Common myeloid progenitor, CD34-positive (primary cell): ENCODE measurements around the gene GPR17.

ENCODE experiments used
- CTCF ChIA-PET: fragments of 350-600 bp; sonication (Branson Sonifier 250); formaldehyde crosslinking; loops from one replicate; lab custom pipeline; 2021; ENCODE audit warnings: antibody characterized with exemption; lab: Charles Lee
- POLR2A ChIA-PET: fragments of 350-600 bp; sonication (Branson Sonifier 250); formaldehyde crosslinking; loops from one replicate; lab custom pipeline; 2021; ENCODE audit warnings: antibody characterized with exemption; lab: Charles Lee
- DNase-seq, 3 donors: peaks; one replicate each; pipeline versions ENCODE4 v3.0.0 to v3.0.0-alpha.2; 2013
- H3K27ac ChIP-seq, 2 experiments: 1 replicate in 1 of 2; 2 replicates in 1 of 2; pipeline ENCODE4 v1.7.0; 2013; ENCODE audit warnings: inconsistent platforms in 2 of 2, low read length in 2 of 2, mild to moderate bottlenecking in 2 of 2, low read depth in 1 of 2, moderate library complexity in 1 of 2; ENCODE audit not compliant: severe bottlenecking in 2 of 2, insufficient read depth in 1 of 2, poor library complexity in 1 of 2
- H3K27me3 ChIP-seq, 5 experiments: replicated peaks in 2 of 5; 1 replicate in 3 of 5; 2 replicates in 2 of 5; pipeline versions ENCODE4 v1.6.1 to v1.7.0; 2013; ENCODE audit warnings: low read length in 4 of 5, mild to moderate bottlenecking in 2 of 5, moderate library complexity in 2 of 5, inconsistent platforms in 1 of 5; ENCODE audit not compliant: insufficient read depth in 5 of 5, control insufficient read depth in 4 of 5
- H3K36me3 ChIP-seq, 4 experiments: 1 replicate in 2 of 4; 2 replicates in 2 of 4; pipeline versions ENCODE4 v1.6.1 to v1.7.0; 2013; ENCODE audit warnings: low read length in 3 of 4, control low read depth in 1 of 4, mild to moderate bottlenecking in 1 of 4; ENCODE audit not compliant: control insufficient read depth in 4 of 4, insufficient read depth in 4 of 4
- H3K4me1 ChIP-seq, 4 experiments: 1 replicate in 3 of 4; 2 replicates in 1 of 4; pipeline versions ENCODE4 v1.6.1 to v1.7.1; 2013; ENCODE audit warnings: low read length in 3 of 4, mild to moderate bottlenecking in 3 of 4, control low read depth in 1 of 4, inconsistent platforms in 1 of 4, moderate library complexity in 1 of 4; ENCODE audit not compliant: control insufficient read depth in 4 of 4, insufficient read depth in 4 of 4; ENCODE audit errors: control extremely low read depth in 1 of 4
- H3K4me3 ChIP-seq, 7 experiments: 1 replicate in 4 of 7; 2 replicates in 3 of 7; pipeline versions ENCODE4 v1.5.1 to v1.7.0; 2013; ENCODE audit warnings: mild to moderate bottlenecking in 7 of 7, low read length in 6 of 7, moderate library complexity in 6 of 7, inconsistent platforms in 2 of 7, low read depth in 2 of 7, control low read depth in 1 of 7; ENCODE audit not compliant: insufficient read depth in 4 of 7, control insufficient read depth in 1 of 7; ENCODE audit errors: extremely low read depth in 1 of 7
- H3K9me3 ChIP-seq, 5 experiments: 1 replicate in 4 of 5; 2 replicates in 1 of 5; pipeline versions ENCODE4 v1.6.1 to v1.7.1; 2013; ENCODE audit warnings: low read length in 4 of 5, mild to moderate bottlenecking in 2 of 5, inconsistent platforms in 1 of 5, low read depth in 1 of 5, moderate library complexity in 1 of 5; ENCODE audit not compliant: control insufficient read depth in 4 of 5, insufficient read depth in 2 of 5; ENCODE audit errors: control extremely low read depth in 1 of 5
- WGBS: methylation state at CpG from one replicate; pipeline ENCODE4 v1.1.5; 2013; ENCODE audit not compliant: insufficient coverage; 5-methylcytosine and 5-hydroxymethylcytosine counted together

GPR17 gene

GRCh38 chr2:127615511-127616166 is 30.3 kb upstream of the GPR17 start:
- Histone ChIP-seq H3K27me3 (no peaks in the 10 kb centered on the region), H3K9me3 (peaks cover 0 to 17% (median 10%) of the 10 kb centered on the region in 5 experiments), H3K36me3 (no peaks in the 10 kb centered on the region), H3K4me1 (peaks cover 0 to 39% (median 25%) of the 10 kb centered on the region in 4 experiments), H3K4me3 (peak overlapping the region in 1 of 7 experiments; percentile 48), H3K27ac (peak overlapping the region in 1 of 2 experiments; percentile 3)
- ChIA-PET POLR2A (no interaction called here), CTCF (interaction anchor here (0.9 to 1.6 kb wide), 4 partner anchors 10 to 79 kb away, joined by 3 read pairs; no protein-coding TSS in a partner anchor)
- 44% methylated on average over 18 of the region's 18 CpGs for WGBS
- DNase-seq = peak; percentile 36 to 82 (median 63)

- CTCF ChIA-PET = interaction anchor here (1.3 kb wide), 1 partner anchor 21 kb away, joined by 3 read pairs; no protein-coding TSS in a partner anchor
- H3K36me3 ChIP-seq = no peaks in the 10 kb centered on the region
- POLR2A ChIA-PET = no interaction called here
- H3K27me3 ChIP-seq = no peaks in the 10 kb centered on the region
- 84% methylated on average over 2 of the region's 7 CpGs for WGBS
- peaks cover 0 to under 1% (median 0%) of the 10 kb centered on the region in 5 experiments for H3K9me3 ChIP-seq
- no peak for DNase-seq
- no peak overlapping the region for H3K4me3 ChIP-seq
- no peak overlapping the region for H3K27ac ChIP-seq
- peaks cover 0 to 50% (median 32%) of the 10 kb centered on the region in 4 experiments for H3K4me1 ChIP-seq
Measured at GRCh38 chr2:127618551-127619202, 27.3 kb upstream of the GPR17 start.

- DNase-seq = no peak
- Histone ChIP-seq H3K4me1 (peaks cover 0 to 50% (median 32%) of the 10 kb centered on the region in 4 experiments), H3K4me3 (no peak overlapping the region), H3K9me3 (no peaks in the 10 kb centered on the region), H3K27me3 (no peaks in the 10 kb centered on the region), H3K36me3 (no peaks in the 10 kb centered on the region), H3K27ac (no peak overlapping the region)
- 100% methylated on average over 4 of the region's 6 CpGs for WGBS
- ChIA-PET POLR2A (no interaction called here), CTCF (interaction anchor here (1.3 kb wide), 1 partner anchor 21 kb away, joined by 3 read pairs; no protein-coding TSS in a partner anchor)
Measured at GRCh38 chr2:127619203-127619590, 26.8 kb upstream of the GPR17 start.

GRCh38 chr2:127619877-127620705 is 25.9 kb upstream of the GPR17 start:
- 86% methylated on average over 12 of the region's 16 CpGs for WGBS
- Histone ChIP-seq H3K9me3 (no peaks in the 10 kb centered on the region), H3K36me3 (no peaks in the 10 kb centered on the region), H3K27ac (no peak overlapping the region), H3K4me3 (no peak overlapping the region), H3K27me3 (no peaks in the 10 kb centered on the region), H3K4me1 (peaks cover 0 to 47% (median 28%) of the 10 kb centered on the region in 4 experiments)
- no peak for DNase-seq
- ChIA-PET POLR2A (no interaction called here), CTCF (interaction anchor here (0.8 kb wide), 1 partner anchor 33 kb away, joined by 3 read pairs; no protein-coding TSS in a partner anchor)

GRCh38 chr2:127620866-127621265 is 25.1 kb upstream of the GPR17 start:
- 0% methylated on average over 1 of the region's 3 CpGs for WGBS
- CTCF ChIA-PET = interaction anchor here (0.8 kb wide), 1 partner anchor 32 kb away, joined by 3 read pairs; no protein-coding TSS in a partner anchor
- Histone ChIP-seq H3K27me3 (no peaks in the 10 kb centered on the region), H3K36me3 (no peaks in the 10 kb centered on the region), H3K27ac (no peak overlapping the region), H3K4me1 (peaks cover 0 to 39% (median 22%) of the 10 kb centered on the region in 4 experiments), H3K4me3 (no peak overlapping the region), H3K9me3 (no peaks in the 10 kb centered on the region)
- POLR2A ChIA-PET = no interaction called here
- peak; percentile 39 to 75 (median 65) for DNase-seq

- no peaks in the 10 kb centered on the region for H3K36me3 ChIP-seq
- WGBS = 100% methylated on average over 9 of the region's 15 CpGs
- no peaks in the 10 kb centered on the region for H3K27me3 ChIP-seq
- H3K4me1 ChIP-seq = peaks cover 0 to 32% (median 18%) of the 10 kb centered on the region in 4 experiments
- ChIA-PET CTCF (interaction anchor here (0.6 kb wide), 1 partner anchor 1318 kb away, joined by 3 read pairs; no protein-coding TSS in a partner anchor), POLR2A (no interaction called here)
- no peak overlapping the region for H3K27ac ChIP-seq
- H3K4me3 ChIP-seq = no peak overlapping the region
- DNase-seq = no peak
- H3K9me3 ChIP-seq = no peaks in the 10 kb centered on the region
Measured at GRCh38 chr2:127621981-127622431, 23.9 kb upstream of the GPR17 start.
